ENCODE measurements around the gene CDH1. TPM values are rescaled to one million over a fixed set of nuclear protein-coding genes. Genes with fewer than 3 reads are reported as not detected.

The CDH1 gene
- polyA plus RNA-seq, 3 donors: 0.05 to 0.13 TPM; not detected in 1

DNA sequence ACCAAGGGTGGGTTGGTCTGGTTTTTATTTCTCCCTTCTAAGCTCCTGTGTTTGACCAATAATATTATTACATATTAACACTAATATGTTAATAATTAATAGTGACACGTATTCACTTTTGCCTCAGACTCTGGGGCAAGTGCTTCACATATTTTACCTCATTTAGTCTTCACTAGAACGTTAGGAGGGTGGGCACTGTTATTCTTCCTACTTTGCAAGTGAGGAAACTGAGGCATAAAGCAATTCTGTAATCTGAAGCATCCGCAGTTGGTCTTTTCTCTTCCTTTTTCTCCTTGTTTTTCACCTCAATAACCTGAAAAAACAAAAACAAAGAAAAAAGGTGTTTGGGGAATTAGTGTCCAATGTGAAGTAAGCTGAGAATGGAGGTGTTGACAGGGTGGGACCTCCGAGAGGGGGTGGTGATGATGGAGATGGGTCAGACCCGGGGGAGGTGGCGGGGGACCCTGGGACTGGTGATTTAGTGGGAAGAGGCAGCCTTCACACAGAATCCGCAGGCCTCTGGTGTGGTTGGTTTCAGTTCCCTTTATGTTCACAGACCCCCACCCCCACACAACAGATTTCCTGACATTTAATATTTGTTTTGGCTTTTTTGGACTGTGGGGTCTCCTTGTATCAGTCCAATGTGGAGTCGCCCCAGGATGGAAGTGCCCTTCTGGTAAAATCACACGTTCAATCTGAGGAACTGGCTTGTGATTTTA, 3.7 kb downstream of the CDH1 start:
- H3K36me3 Mint-ChIP-seq: peaks cover 5 to 8% of the 10 kb centered on the region in 2 donors
- 4% methylated on average over 3 of the region's 9 CpGs for WGBS (ENCODE audit: insufficient coverage)
- peaks cover 0 to 10% (median 8%) of the 10 kb centered on the region in 7 donors for H3K9me3 Mint-ChIP-seq
- peak overlapping the region; percentile 4 to 53 for H3K4me3 Mint-ChIP-seq
- no peaks in the 10 kb centered on the region for H3K36me3 ChIP-seq (replicated peaks in 1 of 2; ENCODE audit: control insufficient read depth in 1 of 2, insufficient read depth in 2 of 2, low read length in 2 of 2)
- no peak overlapping the region for H3K27ac ChIP-seq (ENCODE audit: low read depth in 1 of 2, low read length in 2 of 2)
- intact Hi-C loops (cut with micrococcal nuclease): no loop called here
- TF ChIP-seq, protein P1, sequence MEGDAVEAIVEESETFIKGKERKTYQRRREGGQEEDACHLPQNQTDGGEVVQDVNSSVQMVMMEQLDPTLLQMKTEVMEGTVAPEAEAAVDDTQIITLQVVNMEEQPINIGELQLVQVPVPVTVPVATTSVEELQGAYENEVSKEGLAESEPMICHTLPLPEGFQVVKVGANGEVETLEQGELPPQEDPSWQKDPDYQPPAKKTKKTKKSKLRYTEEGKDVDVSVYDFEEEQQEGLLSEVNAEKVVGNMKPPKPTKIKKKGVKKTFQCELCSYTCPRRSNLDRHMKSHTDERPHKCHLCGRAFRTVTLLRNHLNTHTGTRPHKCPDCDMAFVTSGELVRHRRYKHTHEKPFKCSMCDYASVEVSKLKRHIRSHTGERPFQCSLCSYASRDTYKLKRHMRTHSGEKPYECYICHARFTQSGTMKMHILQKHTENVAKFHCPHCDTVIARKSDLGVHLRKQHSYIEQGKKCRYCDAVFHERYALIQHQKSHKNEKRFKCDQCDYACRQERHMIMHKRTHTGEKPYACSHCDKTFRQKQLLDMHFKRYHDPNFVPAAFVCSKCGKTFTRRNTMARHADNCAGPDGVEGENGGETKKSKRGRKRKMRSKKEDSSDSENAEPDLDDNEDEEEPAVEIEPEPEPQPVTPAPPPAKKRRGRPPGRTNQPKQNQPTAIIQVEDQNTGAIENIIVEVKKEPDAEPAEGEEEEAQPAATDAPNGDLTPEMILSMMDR (IDR thresholded peaks at IDR 0.05): no peak
- H3K4me1 Mint-ChIP-seq: peaks cover 40% of the 10 kb centered on the region
- no peaks in the 10 kb centered on the region for H3K79me2 ChIP-seq (ENCODE audit: insufficient read depth, low read length)
- H3K4me1 ChIP-seq (ENCODE audit: control insufficient read depth in 1 of 2, insufficient read depth in 2 of 2, low read length in 2 of 2): peaks cover 33 to 46% of the 10 kb centered on the region in 2 donors
- H4K20me1 ChIP-seq (ENCODE audit: insufficient read depth, low read length): no peaks in the 10 kb centered on the region
- no peak overlapping the region for H3K9ac ChIP-seq (ENCODE audit: insufficient read depth, low read length, poor library complexity, severe bottlenecking)
- H3K4me3 ChIP-seq (replicated peaks in 1 of 3; ENCODE audit: low read depth in 2 of 3, low read length in 3 of 3): no peak overlapping the region
- peaks cover 0 to 10% of the 10 kb centered on the region in 2 donors for H3K9me3 ChIP-seq (replicated peaks in 1 of 2; ENCODE audit: control insufficient read depth in 1 of 2, insufficient read depth in 1 of 2, low read length in 2 of 2)
- H3K4me2 ChIP-seq (replicated peaks; ENCODE audit: extremely low read depth, low read length, poor library complexity, severe bottlenecking): peak overlapping the region; percentile 19
- H3K27ac Mint-ChIP-seq: peak overlapping the region in 3 of 7 donors; percentile 5 to 77 (median 21)
- peaks cover 34 to 47% (median 43%) of the 10 kb centered on the region in 3 donors for H3K27me3 Mint-ChIP-seq (ENCODE audit: low read depth in 3 of 3)
- DNase-seq: peak in 2 of 3 donors; percentile 8 to 30
- peak overlapping the region; percentile 18 for H2AFZ ChIP-seq (ENCODE audit: insufficient read depth, low read depth, low read length, poor library complexity, severe bottlenecking)
- H3K27me3 ChIP-seq (ENCODE audit: control insufficient read depth in 2 of 2, insufficient read depth in 2 of 2, low read length in 2 of 2): peaks cover 20 to 29% of the 10 kb centered on the region in 2 donors

GRCh38 chr16:68743664-68744063, 6.6 kb downstream of the CDH1 start:
- TF ChIP-seq, protein P1 (IDR thresholded peaks at IDR 0.05): no peak

More at GRCh38 chr16:68743664-68744063, 6.6 kb downstream of the CDH1 start:
- H3K27ac ChIP-seq (ENCODE audit: low read depth in 1 of 2, low read length in 2 of 2): no peak overlapping the region
- H3K79me2 ChIP-seq (ENCODE audit: insufficient read depth, low read length): no peaks in the 10 kb centered on the region
- Mint-ChIP-seq H3K4me3 (no peak overlapping the region), H3K36me3 (peaks cover 0 to 3% of the 10 kb centered on the region in 2 donors), H3K27ac (no peak overlapping the region), H3K4me1 (peaks cover 35% of the 10 kb centered on the region), H3K9me3 (peaks cover 0 to 2% (median 0%) of the 10 kb centered on the region in 7 donors), H3K27me3 (ENCODE audit: low read depth in 3 of 3) (peaks cover 14 to 22% (median 19%) of the 10 kb centered on the region in 3 donors)
- peaks cover under 1% of the 10 kb centered on the region in 2 donors for H3K27me3 ChIP-seq (ENCODE audit: control insufficient read depth in 2 of 2, insufficient read depth in 2 of 2, low read length in 2 of 2)
- H3K4me3 ChIP-seq (replicated peaks in 1 of 3; ENCODE audit: low read depth in 2 of 3, low read length in 3 of 3): no peak overlapping the region
- WGBS (ENCODE audit: insufficient coverage): no CpG with 5 or more reads among the region's 4 CpGs
- DNase-seq: no peak
- peaks cover 0 to under 1% of the 10 kb centered on the region in 2 donors for H3K9me3 ChIP-seq (replicated peaks in 1 of 2; ENCODE audit: control insufficient read depth in 1 of 2, insufficient read depth in 1 of 2, low read length in 2 of 2)
- no peak overlapping the region for H3K4me2 ChIP-seq (replicated peaks; ENCODE audit: extremely low read depth, low read length, poor library complexity, severe bottlenecking)
- H3K4me1 ChIP-seq (ENCODE audit: control insufficient read depth in 1 of 2, insufficient read depth in 2 of 2, low read length in 2 of 2): peaks cover 28 to 37% of the 10 kb centered on the region in 2 donors
- no peak overlapping the region for H2AFZ ChIP-seq (ENCODE audit: insufficient read depth, low read depth, low read length, poor library complexity, severe bottlenecking)
- intact Hi-C loops (cut with micrococcal nuclease): no loop called here
- no peaks in the 10 kb centered on the region for H3K36me3 ChIP-seq (replicated peaks in 1 of 2; ENCODE audit: control insufficient read depth in 1 of 2, insufficient read depth in 2 of 2, low read length in 2 of 2)
- H4K20me1 ChIP-seq (ENCODE audit: insufficient read depth, low read length): no peaks in the 10 kb centered on the region
- no peak overlapping the region for H3K9ac ChIP-seq (ENCODE audit: insufficient read depth, low read length, poor library complexity, severe bottlenecking)
